GM19438 (cell line): ENCODE measurements around the gene SCUBE3.

Experiments
- ATAC-seq: cut with Tn5 transposase; IDR thresholded peaks from one replicate; pipeline ENCODE4 v1.9.1; 2021; ENCODE audit warnings: low read depth; ENCODE audit not compliant: unreplicated experiment

SCUBE3 gene

DNA sequence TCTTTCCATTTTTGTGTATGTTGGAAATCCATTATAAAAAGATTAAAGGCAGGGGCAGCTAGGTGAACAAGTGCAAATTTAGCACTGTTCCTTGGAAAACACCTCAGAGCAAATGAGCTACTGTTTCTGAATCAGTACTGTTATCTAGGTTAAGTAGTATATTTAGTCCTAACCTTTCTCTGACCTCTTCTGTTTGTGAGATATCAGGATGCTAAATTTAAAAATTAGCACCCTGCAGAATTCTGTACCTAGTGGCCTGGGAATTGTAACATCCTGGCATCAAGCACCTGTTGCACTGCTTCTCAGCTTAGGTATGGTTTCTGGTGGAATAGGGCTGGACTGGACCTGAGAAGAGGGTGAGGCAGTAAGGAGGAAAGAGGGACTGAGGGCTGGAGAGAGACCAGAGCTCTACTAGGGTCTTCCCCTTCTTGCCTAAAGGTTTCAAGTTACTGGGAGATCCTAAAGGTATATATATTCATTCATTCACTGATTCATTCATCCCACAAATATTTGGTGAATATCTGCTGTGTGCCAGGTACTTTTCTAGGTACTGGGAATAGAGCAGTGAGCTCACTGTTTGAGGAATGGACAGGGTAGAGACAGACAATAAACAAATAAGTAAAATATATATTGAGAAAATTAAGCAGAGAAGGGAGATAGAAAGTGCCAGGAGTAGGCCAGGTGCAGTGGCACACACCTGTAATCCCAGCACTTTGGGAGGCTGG is 51.0 kb downstream of the SCUBE3 start:
- ATAC-seq, result no peak

GRCh38 chr6:35265523-35265922 is 51.8 kb downstream of the SCUBE3 start:
- ATAC-seq, result no peak

DNA sequence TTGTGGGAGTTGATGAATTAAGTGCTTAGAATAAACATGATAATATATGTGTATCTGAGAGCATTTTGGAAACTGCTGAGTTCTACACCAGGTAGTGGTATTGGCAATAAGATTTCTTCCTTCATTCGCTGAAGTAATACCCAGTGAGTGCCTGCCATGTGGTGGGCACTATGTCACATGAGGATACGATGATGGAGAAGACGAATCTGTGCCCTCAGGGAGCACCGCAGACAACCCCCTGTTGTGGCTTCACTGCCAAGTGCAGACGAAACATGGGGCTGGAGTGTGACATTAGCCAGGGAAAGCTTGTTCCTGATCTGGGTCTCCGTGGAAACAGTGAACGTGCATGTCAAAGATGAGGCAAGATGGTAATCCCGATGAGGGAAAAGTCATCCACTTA is 53.7 kb downstream of the SCUBE3 start:
- no peak for ATAC-seq

DNA sequence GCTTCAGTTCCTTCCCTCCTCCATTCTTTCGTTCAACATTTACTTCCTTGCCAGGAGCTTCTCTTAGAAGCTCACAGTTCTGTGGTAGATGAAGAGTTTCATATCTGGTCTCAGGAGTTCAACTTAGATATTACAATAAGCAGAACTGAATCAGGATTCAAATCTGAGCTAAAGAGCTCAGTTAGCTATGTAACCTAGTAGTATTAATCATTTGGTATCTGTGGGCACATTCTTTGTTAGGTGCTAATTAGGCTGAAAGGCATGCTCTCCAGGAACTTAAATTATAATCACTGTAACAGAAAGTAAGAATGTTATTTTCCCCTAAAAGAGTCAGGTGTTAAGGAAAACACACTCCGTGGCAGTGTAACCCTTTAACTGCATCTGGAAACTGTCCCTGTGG is 54.1 kb downstream of the SCUBE3 start:
- no peak for ATAC-seq

DNA sequence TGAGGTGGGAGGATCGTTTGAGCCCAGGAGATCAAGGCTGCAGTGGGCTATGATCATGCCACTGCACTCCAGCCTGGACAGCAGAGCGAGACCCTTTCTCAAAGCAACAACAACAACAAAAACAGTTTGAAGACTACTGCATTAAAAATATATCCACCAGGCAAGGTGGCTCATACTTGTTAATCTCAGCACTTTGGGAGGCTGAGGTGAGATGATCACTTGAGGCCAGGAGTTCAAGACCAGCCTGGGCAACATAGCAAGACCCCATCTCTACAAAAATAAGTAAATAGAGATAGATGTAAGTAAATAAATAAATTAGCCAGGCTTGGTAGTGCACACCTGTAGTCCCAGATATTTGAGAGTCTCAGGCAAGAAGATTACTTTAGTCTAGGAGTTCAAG is 58.2 kb downstream of the SCUBE3 start:
- no peak for ATAC-seq

DNA sequence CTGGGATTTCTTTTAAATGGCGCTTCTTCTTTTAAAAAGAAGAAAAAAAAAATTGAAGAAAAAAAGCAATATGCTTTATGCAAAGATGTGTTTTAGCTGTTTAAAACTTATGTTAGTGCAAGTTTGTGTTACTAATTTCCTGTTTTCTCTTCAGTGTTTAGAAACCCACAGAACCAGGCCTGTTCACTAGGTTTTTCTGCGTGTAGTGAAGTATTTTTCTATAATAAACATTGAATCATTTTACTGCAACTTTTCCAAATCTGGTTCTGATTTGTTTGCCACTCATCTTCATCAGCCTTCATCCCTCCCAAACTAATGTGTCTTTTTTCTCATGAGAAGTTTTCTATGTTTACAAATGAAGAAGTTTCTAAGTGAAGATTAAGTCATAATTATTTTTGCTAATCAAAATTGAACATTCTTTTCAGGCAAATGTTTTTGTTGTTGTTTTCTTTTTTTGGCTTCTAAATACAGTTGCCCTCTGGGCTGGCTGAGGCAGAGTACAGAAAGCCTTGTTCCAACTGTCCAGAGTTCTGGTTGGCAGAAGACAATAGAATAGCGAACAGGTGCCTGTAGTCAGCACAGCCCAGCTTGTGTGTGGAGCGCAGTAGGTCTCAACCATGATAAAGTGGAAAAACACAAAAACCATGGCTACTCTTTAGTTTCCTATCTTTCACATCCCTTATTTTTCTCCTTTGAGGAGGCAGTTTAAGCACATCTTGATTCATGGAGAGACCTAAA is 60.2 kb downstream of the SCUBE3 start:
- no peak for ATAC-seq

GRCh38 chr6:35275744-35276260 is 62.0 kb downstream of the SCUBE3 start:
- ATAC-seq, result no peak

DNA sequence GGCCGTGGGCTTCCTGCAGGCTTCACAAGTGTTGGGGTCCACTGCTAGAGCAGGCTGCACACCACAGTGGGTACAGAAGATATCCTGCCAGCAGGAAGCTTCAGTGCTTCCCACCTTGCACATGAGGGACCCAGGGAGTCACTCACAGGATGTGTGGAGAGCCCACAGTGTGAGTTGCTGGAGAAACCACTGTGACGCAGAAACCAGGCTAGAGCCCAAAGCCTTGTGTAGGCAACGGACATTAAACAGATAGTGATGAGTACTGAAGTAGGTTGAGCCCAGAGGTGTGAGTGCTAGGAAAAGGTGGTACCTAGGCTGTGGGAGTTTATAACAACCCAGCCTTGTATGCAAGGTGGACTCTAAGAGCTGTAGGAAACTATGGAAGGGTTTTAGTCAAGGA is 65.0 kb downstream of the SCUBE3 start:
- ATAC-seq, result no peak

GRCh38 chr6:35280903-35281302 is 67.1 kb downstream of the SCUBE3 start:
- no peak for ATAC-seq

DNA sequence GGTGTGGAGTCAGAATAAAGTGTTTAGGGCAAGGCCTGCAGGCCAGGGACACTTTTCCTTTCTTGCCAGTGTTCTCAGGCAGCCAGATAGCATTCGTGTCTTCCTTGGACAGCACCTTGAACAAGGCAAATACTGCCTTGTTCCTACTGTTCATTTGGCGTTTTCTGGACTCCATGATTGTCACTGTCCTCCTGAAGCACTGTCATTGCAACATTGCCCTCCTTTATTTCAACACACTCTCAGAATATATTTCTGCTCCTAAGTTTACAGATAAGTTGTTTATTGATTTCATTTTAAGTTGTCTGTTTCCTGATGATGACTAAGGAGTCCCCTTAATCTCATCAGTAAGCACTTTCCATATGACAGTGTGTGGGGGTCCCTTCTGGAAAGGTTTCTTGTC is 68.7 kb downstream of the SCUBE3 start:
- ATAC-seq, result no peak

GRCh38 chr6:35283361-35283760 is 69.6 kb downstream of the SCUBE3 start:
- no peak for ATAC-seq

DNA sequence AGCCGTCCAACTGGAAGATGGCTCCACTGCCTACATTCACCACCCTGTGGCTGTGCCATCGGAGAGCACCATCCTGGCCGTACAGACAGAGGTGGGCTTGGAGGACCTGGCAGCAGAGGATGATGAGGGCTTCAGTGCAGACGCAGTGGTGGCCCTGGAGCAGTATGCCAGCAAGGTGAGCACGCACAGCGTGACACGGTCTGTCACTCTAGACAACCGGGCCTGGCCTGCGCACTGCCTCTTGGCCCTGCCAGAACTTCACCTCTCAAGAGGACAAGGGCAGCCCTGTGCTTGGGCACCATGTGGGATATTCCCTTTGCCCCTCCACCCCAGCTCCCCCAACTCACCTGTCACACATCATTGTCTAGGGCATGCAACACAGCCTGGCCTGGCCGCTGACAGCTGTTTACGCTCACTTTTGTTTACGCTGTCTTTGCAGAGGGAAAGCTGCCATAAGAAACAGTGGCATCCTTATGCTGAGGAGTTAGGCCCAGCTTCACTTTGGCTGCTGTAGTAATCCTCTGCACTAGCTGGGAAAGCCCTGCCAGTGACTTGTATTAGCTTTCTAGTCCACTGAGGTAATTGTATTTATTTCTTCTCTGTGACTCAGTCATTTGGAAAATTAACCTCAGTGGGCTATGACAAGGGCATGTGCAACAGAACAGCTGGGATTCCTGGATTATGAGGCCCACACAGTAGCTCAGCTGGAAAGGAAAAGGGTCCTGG is 74.1 kb downstream of the SCUBE3 start:
- no peak for ATAC-seq

- no peak for ATAC-seq
These were observed 75.1 kb downstream of the SCUBE3 start for GRCh38 chr6:35288834-35289233.

- ATAC-seq, result no peak
These were observed 77.7 kb downstream of the SCUBE3 start for GRCh38 chr6:35291491-35291890.

GRCh38 chr6:35292494-35292893 is 78.7 kb downstream of the SCUBE3 start:
- ATAC-seq, result no peak

DNA sequence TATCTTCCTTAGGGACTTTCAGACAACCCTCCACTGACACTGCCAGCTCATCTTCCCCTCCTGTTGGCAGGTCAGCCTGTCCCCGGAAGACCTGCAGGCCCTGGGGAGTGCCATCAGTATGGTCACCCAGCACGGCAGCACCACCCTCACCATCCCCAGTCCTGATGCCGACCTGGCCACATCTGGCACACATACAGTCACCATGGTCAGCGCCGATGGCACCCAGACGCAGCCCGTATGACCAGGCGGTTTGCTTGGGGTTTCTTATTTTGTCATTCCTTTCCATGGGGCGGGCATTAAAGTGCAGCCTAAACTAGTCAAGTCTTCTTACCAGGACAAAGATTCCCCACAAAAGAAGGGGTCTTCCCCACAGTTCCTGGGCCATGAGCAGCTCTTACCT is 79.9 kb downstream of the SCUBE3 start:
- no peak for ATAC-seq

DNA sequence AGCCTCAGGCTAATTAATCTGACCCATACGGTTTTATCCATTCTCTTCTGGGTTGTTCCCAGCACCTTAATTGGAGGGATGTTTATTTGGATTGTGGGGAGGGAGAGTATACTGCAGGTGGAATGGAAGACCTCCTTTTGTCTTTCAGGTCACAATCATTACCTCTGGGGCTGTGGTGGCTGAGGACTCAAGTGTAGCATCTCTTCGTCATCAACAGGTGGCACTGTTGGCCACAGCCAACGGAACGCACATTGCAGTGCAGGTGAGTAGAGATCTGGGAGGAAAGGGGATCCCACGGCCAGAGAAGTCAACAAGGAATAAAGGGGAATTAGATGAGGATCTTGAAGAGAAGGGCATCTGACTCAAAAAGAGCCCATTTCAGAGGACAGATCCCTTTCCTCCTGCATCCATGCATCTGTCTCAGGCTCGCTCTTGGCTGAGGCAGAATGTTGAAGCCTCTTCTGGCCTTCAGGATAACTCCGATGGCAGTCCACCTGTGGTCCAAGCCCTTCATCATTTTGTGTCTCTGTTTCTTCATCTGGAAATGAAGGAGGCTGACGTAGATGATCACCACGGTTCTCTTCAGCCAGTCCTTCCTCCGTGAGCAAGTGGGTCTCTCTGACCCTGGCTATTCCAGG is 80.7 kb downstream of the SCUBE3 start:
- no peak for ATAC-seq

DNA sequence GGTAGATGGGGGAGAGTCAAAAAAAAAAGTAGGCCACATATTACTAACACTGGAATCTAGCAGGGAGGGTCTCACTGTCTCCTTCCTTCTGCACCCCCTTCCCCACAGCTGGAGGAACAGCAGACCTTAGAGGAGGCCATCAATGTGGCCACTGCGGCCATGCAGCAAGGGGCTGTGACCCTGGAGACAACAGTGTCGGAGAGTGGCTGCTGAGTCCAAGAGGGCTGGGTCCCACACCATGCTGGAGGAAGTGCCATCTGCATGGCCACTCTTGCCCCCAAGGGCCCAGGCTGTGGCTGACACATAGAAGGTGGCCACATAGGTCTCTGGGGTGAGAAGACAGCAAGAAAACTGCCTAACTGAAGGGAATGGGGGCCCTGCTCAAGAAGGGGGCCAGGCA is 81.3 kb downstream of the SCUBE3 start:
- no peak for ATAC-seq

- ATAC-seq, result no peak
These were observed 82.0 kb downstream of the SCUBE3 start for GRCh38 chr6:35295521-35296315.

DNA sequence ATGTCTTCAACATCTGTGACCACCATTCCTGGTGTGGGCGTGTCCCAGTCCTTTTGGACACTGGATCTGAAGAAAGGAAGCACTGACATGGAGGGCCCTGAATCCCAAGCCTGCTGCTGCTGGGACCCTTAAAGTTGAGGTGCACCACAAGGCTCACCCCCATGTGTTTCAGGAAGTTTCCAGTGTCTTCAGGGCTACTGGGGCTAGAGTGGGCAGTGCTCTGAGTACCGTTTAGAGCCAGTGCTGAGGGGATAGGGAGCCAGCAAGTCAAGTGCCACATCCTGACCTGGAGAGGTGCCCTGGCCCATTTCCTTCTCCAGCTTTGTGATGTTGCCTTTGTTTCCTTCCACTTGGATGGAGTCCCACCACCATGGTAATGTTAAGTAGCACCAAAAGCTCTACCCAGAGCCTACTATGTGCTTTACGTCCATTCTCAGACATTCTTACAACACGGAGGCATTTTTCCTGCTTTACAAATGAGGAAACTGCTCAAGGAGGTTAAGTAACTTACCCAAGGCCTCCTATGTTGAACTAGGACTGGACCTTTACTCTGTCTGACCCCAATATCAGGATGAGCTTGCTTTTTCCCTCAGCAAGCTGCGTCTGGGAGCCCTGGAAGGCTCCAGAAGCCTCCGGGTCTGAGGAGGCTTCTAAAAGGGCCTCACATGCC is 83.3 kb downstream of the SCUBE3 start:
- no peak for ATAC-seq
